ENCODE measurements around the gene SLC6A7. TPM values are rescaled to one million over a fixed set of nuclear protein-coding genes. Genes with fewer than 3 reads are reported as not detected.

Gene SLC6A7
- not detected in 2 replicates for total RNA-seq

GRCh38 chr5:150189728-150190502 is at the start of gene SLC6A7:
TSS of gene SLC6A7 (plus strand) at chr5:150190062. CDS start at chr5:150190328, 266 bp downstream.

DNA sequence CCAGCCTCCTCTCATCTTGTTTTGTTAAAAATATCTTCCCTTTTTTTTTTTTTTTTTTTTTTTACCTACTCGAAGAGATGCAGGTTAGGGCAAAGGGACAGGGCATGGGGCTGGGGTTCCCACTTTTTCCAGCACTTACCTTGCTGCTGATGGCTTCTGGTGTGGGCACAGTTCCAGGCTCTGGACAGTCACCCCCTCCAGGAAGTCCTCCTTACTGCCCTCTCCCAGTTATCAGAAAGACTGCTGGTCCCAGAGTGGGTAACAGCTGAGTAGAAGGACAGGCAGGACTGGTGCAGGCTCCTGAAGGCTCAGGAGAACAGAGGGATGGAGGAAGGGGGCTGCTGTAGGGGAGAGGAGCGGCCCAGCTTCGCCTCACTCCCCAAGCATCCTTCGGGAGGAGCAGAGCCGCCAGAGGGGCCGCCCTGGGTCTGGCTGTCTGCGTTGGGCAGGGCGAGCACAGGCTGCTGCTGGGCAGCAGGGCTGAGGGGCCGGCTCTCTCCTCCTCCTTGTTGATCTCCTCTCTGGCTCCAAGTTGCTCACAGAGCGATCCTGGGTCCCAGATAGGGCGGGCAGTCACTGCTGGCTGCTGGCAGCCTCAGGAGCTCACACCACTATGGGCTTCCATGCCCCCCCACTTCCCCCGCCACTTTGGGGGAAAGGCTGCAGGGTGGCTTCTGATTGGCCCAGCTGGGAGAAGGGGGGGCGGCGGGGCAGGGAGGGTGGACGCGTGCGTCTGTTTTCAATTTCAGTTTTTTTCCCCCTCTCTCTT is 34.4 kb upstream of the SLC6A7 start, which contains the start of gene PDGFRB:
TSS of gene PDGFRB (minus strand) at position 588 of the 769 bp plus-strand sequence. CDS start 18,798 bp downstream, outside the sequence.

DNA sequence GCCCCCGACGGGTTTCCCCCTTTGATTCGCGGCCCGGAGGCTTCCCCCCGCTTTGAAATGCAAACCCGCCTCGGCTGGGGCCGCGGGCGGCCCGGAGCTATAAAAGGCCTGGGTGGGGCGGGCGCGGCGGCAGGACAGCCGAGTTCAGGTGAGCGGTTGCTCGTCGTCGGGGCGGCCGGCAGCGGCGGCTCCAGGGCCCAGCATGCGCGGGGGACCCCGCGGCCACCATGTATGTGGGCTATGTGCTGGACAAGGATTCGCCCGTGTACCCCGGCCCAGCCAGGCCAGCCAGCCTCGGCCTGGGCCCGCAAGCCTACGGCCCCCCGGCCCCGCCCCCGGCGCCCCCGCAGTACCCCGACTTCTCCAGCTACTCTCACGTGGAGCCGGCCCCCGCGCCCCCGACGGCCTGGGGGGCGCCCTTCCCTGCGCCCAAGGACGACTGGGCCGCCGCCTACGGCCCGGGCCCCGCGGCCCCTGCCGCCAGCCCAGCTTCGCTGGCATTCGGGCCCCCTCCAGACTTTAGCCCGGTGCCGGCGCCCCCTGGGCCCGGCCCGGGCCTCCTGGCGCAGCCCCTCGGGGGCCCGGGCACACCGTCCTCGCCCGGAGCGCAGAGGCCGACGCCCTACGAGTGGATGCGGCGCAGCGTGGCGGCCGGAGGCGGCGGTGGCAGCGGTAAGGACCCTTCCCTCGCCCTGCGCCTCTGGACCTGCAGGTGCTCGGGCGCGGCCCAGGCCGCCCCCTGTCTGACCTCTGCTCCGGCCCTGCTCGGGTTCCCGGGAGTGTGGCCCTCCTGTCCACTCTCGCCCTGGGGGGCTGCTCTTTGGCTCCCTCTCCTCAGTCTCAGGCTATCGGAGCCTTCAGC is 23.0 kb upstream of the SLC6A7 start, which contains the start of gene CDX1:
TSS of gene CDX1 (plus strand) at position 129 of the 862 bp plus-strand sequence. CDS start at position 228, 99 bp downstream.

Other genes with a start within 250 kb of the SLC6A7 start
- not detected in 2 replicates for gene PDE6A, start 245.3 kb upstream of the SLC6A7 start, total RNA-seq
- gene SLC26A2, start 229.3 kb upstream of the SLC6A7 start, total RNA-seq: 8.8 and 13.7 TPM in 2 replicates
- 6.2 and 6.3 TPM in 2 replicates for gene TIGD6, start 189.4 kb upstream of the SLC6A7 start, total RNA-seq
- 32.7 and 46.3 TPM in 2 replicates for gene HMGXB3, start 189.3 kb upstream of the SLC6A7 start, total RNA-seq
- gene CSF1R, start 103.5 kb upstream of the SLC6A7 start, total RNA-seq: not detected in 2 replicates
- 253 and 297 TPM in 2 replicates for gene PDGFRB, start 34.2 kb upstream of the SLC6A7 start, total RNA-seq
- gene CDX1, start 23.3 kb upstream of the SLC6A7 start, total RNA-seq: not detected in 2 replicates
- gene CAMK2A, start 99.7 kb downstream of the SLC6A7 start, total RNA-seq: 0.20 and 0.73 TPM in 2 replicates
- gene ARSI, start 112.8 kb downstream of the SLC6A7 start, total RNA-seq: 2.0 and 2.2 TPM in 2 replicates
- gene TCOF1, start 167.6 kb downstream of the SLC6A7 start, total RNA-seq: 20.2 and 34.0 TPM in 2 replicates
- gene CD74, start 222.8 kb downstream of the SLC6A7 start, total RNA-seq: 0.37 and 0.98 TPM in 2 replicates

All from subcutaneous preadipocyte (primary cell).